ENCODE data around the gene TMEM192.
A peak's percentile ranks its signal among the peaks of the same experiment; 100 is the strongest.

DNA sequence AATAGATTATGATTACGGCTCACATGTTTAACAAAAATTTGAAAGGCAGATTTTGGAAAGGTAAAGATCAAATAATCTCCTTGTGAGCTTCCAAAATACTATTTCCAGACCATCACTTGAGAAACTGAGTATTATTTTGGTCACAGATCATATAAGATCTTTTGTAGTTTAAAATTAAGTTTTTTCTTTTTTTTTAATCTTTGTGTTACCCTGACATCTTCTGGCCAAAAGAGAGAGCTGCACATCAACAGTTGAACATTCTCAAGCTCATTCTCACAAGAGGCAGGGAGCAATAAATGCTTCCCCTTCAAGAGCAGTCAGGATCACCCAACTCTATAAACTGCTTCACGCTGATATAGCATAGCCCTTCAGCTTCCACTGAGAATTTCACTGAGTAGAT, 15.9 kb downstream of the TMEM192 start:
- TF ChIP-seq SMARCC2 (IDR thresholded peaks at IDR 0.05): no peak
- no peak for TF ChIP-seq ZFYVE20 (CRISPR knock-in tag; IDR thresholded peaks at IDR 0.05; ENCODE audit: borderline replicate concordance, low read depth)
- TF ChIP-seq HMG20A (CRISPR knock-in tag; IDR thresholded peaks at IDR 0.05; ENCODE audit: borderline replicate concordance): no peak
- no peak for TF ChIP-seq MED13 (CRISPR knock-in tag; IDR thresholded peaks at IDR 0.05)
- no peak for TF ChIP-seq EZH2 (conservative IDR thresholded peaks at IDR 0.05; ENCODE audit: low read depth, low read length)
- no peak for TF ChIP-seq POLR2AphosphoS5 (IDR thresholded peaks at IDR 0.05; ENCODE audit: low read depth, low read length)
- TF ChIP-seq, protein P1, sequence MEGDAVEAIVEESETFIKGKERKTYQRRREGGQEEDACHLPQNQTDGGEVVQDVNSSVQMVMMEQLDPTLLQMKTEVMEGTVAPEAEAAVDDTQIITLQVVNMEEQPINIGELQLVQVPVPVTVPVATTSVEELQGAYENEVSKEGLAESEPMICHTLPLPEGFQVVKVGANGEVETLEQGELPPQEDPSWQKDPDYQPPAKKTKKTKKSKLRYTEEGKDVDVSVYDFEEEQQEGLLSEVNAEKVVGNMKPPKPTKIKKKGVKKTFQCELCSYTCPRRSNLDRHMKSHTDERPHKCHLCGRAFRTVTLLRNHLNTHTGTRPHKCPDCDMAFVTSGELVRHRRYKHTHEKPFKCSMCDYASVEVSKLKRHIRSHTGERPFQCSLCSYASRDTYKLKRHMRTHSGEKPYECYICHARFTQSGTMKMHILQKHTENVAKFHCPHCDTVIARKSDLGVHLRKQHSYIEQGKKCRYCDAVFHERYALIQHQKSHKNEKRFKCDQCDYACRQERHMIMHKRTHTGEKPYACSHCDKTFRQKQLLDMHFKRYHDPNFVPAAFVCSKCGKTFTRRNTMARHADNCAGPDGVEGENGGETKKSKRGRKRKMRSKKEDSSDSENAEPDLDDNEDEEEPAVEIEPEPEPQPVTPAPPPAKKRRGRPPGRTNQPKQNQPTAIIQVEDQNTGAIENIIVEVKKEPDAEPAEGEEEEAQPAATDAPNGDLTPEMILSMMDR (CRISPR knock-in tag; IDR thresholded peaks at IDR 0.05): peak; percentile 48
- no peak for TF ChIP-seq ZKSCAN1 (IDR thresholded peaks at IDR 0.05; ENCODE audit: low read length)
- TF ChIP-seq, protein P2, sequence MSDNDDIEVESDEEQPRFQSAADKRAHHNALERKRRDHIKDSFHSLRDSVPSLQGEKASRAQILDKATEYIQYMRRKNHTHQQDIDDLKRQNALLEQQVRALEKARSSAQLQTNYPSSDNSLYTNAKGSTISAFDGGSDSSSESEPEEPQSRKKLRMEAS (IDR thresholded peaks at IDR 0.05): no peak
- no peak for TF ChIP-seq ZNF737 (CRISPR knock-in tag; IDR thresholded peaks at IDR 0.05; ENCODE audit: borderline replicate concordance)
- TF ChIP-seq SUZ12 (IDR thresholded peaks at IDR 0.05; ENCODE audit: low read depth, low read length): no peak
- no peak for TF ChIP-seq EP300 (IDR thresholded peaks at IDR 0.05; ENCODE audit: low read depth in 2 of 2, low read length in 2 of 2)
- no peak for TF ChIP-seq EP300 (CRISPR knock-in tag; IDR thresholded peaks at IDR 0.05; ENCODE audit: borderline replicate concordance)

Measured in HepG2 (cell line).